ENCODE measurements around the gene RABL6.
"Not testable (repeated sequence)": the region's sequence is repeated elsewhere in the genome, so short reads cannot be mapped to it uniquely, and the experiment has no call there.

GRCh38 chr9:136841646-136842379, 34.1 kb downstream of the RABL6 start:
- not testable (repeated sequence) for TF ChIP-seq CTCF, POLR2A (IDR thresholded peaks at IDR 0.05)

Measured in body of pancreas (tissue), 4 donors.